Trophoblast cell (in vitro differentiated cells and primary cell): Measurements from ENCODE around the gene MCU.
"Not testable (repeated sequence)": the region's sequence is repeated elsewhere in the genome, so short reads cannot be mapped to it uniquely, and the experiment has no call there.

Experiments
- DNase-seq, 2 donors: peaks; one replicate each; pipeline ENCODE4 v3.0.0-alpha.2; 2016
- H2AFZ ChIP-seq: 2 replicates; pipeline ENCODE4 v1.6.1; 2013; ENCODE audit warnings: low read length, moderate library complexity, mild to moderate bottlenecking; ENCODE audit not compliant: insufficient read depth, poor library complexity
- H2AK5ac ChIP-seq: 2 replicates; pipeline ENCODE4 v1.6.1; 2013; ENCODE audit warnings: mild to moderate bottlenecking, low read length
- H2BK120ac ChIP-seq: 2 replicates; pipeline ENCODE4 v1.6.1; 2013; ENCODE audit warnings: low read length, mild to moderate bottlenecking, moderate library complexity; ENCODE audit not compliant: insufficient read depth, poor library complexity
- H2BK12ac ChIP-seq: 2 replicates; pipeline ENCODE4 v1.6.1; 2013; ENCODE audit warnings: mild to moderate bottlenecking, low read length, moderate library complexity
- H2BK5ac ChIP-seq: 2 replicates; pipeline ENCODE4 v1.6.1; 2013; ENCODE audit warnings: low read length, low read depth, moderate library complexity, mild to moderate bottlenecking; ENCODE audit not compliant: poor library complexity
- H3K14ac ChIP-seq: 2 replicates; pipeline ENCODE4 v1.6.1; 2013; ENCODE audit warnings: mild to moderate bottlenecking, low read length
- H3K18ac ChIP-seq: 2 replicates; pipeline ENCODE4 v1.6.1; 2013; ENCODE audit warnings: mild to moderate bottlenecking, low read length
- H3K23ac ChIP-seq: 2 replicates; pipeline ENCODE4 v1.6.1; 2013; ENCODE audit warnings: low read length
- H3K27ac ChIP-seq: 2 replicates; pipeline ENCODE4 v1.5.1; 2013; ENCODE audit warnings: low read depth, mild to moderate bottlenecking, inconsistent platforms, low read length, moderate library complexity
- H3K27me3 ChIP-seq: 2 replicates; pipeline ENCODE4 v1.6.1; 2013; ENCODE audit warnings: inconsistent platforms, mild to moderate bottlenecking, low read length, moderate library complexity; ENCODE audit not compliant: insufficient read depth
- H3K36me3 ChIP-seq, 2 experiments: 1 replicate in 1 of 2; 2 replicates in 1 of 2; pipeline ENCODE4 v1.6.1; 2013; ENCODE audit warnings: low read length in 2 of 2, mild to moderate bottlenecking in 2 of 2, moderate library complexity in 1 of 2; ENCODE audit not compliant: insufficient read depth in 2 of 2, control insufficient read depth in 1 of 2
- H3K4ac ChIP-seq: 2 replicates; pipeline ENCODE4 v1.6.1; 2013; ENCODE audit warnings: low read depth, mild to moderate bottlenecking, low read length, moderate library complexity
- H3K4me1 ChIP-seq, 2 experiments: 1 replicate in 1 of 2; 2 replicates in 1 of 2; pipeline ENCODE4 v1.6.1; 2013; ENCODE audit warnings: low read length in 2 of 2, mild to moderate bottlenecking in 2 of 2, moderate library complexity in 1 of 2; ENCODE audit not compliant: insufficient read depth in 2 of 2, control insufficient read depth in 1 of 2
- H3K4me2 ChIP-seq: 2 replicates; pipeline ENCODE4 v1.6.1; 2013; ENCODE audit warnings: inconsistent platforms, mild to moderate bottlenecking, low read length, moderate library complexity
- H3K4me3 ChIP-seq: 2 replicates; pipeline ENCODE4 v1.5.1; 2013; ENCODE audit warnings: mild to moderate bottlenecking, low read depth, low read length, inconsistent platforms
- H3K79me1 ChIP-seq: one replicate; pipeline ENCODE4 v1.6.1; 2013; ENCODE audit warnings: low read length
- H3K79me2 ChIP-seq: 2 replicates; pipeline ENCODE4 v1.6.1; 2013; ENCODE audit warnings: low read length, mild to moderate bottlenecking; ENCODE audit not compliant: control insufficient read depth, insufficient read depth, poor library complexity
- H3K9ac ChIP-seq: 2 replicates; pipeline ENCODE4 v1.6.1; 2013; ENCODE audit warnings: mild to moderate bottlenecking, low read length
- H3K9me3 ChIP-seq: 2 replicates; pipeline ENCODE4 v1.6.1; 2013; ENCODE audit warnings: low read depth, mild to moderate bottlenecking, control low read depth, inconsistent platforms, low read length; ENCODE audit not compliant: insufficient read depth
- H4K12ac ChIP-seq: 2 replicates; pipeline ENCODE4 v1.6.1; 2013; ENCODE audit warnings: low read depth, mild to moderate bottlenecking, low read length, moderate library complexity
- H4K8ac ChIP-seq: 2 replicates; pipeline ENCODE4 v1.6.1; 2013; ENCODE audit warnings: low read depth, mild to moderate bottlenecking, low read length, moderate library complexity
- H4K91ac ChIP-seq: one replicate; pipeline ENCODE4 v1.6.1; 2013; ENCODE audit warnings: low read depth, mild to moderate bottlenecking, low read length, moderate library complexity
- WGBS: extraction: QIAGEN DNeasy Blood & Tissue Kit; methylation state at CpG from one replicate; pipeline ENCODE4 v1.1.7; 2013; ENCODE audit warnings: missing lambda C conversion rate; ENCODE audit not compliant: insufficient read length, insufficient coverage; ENCODE audit errors: extremely low coverage; 5-methylcytosine and 5-hydroxymethylcytosine counted together

MCU gene

GRCh38 chr10:72758930-72759329 is 67.0 kb downstream of the MCU start:
- not testable (repeated sequence) for H3K23ac ChIP-seq, H3K4me2 ChIP-seq, H3K4me3 ChIP-seq, H3K9ac ChIP-seq, H3K4me1 ChIP-seq, H2BK5ac ChIP-seq, H3K18ac ChIP-seq, H3K4ac ChIP-seq, H2AK5ac ChIP-seq, H3K14ac ChIP-seq, H3K79me2 ChIP-seq, H3K27ac ChIP-seq, DNase-seq, H3K27me3 ChIP-seq, H3K9me3 ChIP-seq, H4K12ac ChIP-seq, H2BK120ac ChIP-seq, H3K79me1 ChIP-seq, H4K91ac ChIP-seq, H2BK12ac ChIP-seq, H2AFZ ChIP-seq, H4K8ac ChIP-seq, H3K36me3 ChIP-seq
- WGBS = no CpG with 5 or more reads among the region's 10 CpGs

- no CpG with 5 or more reads among the region's 1 CpG for WGBS
- Histone ChIP-seq H4K91ac (no peak overlapping the region), H2BK5ac (no peak overlapping the region), H3K23ac (no peak overlapping the region), H2BK12ac (no peak overlapping the region), H3K9ac (no peak overlapping the region), H4K12ac (no peak overlapping the region), H3K4ac (no peak overlapping the region), H3K4me3 (no peak overlapping the region), H2AK5ac (no peak overlapping the region), H4K8ac (no peak overlapping the region), H3K4me1 (peaks cover 0 to 2% of the 10 kb centered on the region in 2 experiments), H3K18ac (no peak overlapping the region), H2AFZ (no peak overlapping the region), H3K79me2 (no peaks in the 10 kb centered on the region), H3K4me2 (no peak overlapping the region), H2BK120ac (no peak overlapping the region), H3K27me3 (no peaks in the 10 kb centered on the region), H3K9me3 (no peaks in the 10 kb centered on the region), H3K14ac (no peak overlapping the region), H3K79me1 (peaks cover 2% of the 10 kb centered on the region), H3K27ac (no peak overlapping the region), H3K36me3 (no peaks in the 10 kb centered on the region)
- no peak for DNase-seq
Measured at GRCh38 chr10:72759584-72759983, 67.6 kb downstream of the MCU start.

GRCh38 chr10:72761498-72761897 is 69.6 kb downstream of the MCU start:
- no peak overlapping the region for H2BK12ac ChIP-seq
- H4K91ac ChIP-seq = no peak overlapping the region
- H3K9me3 ChIP-seq = no peaks in the 10 kb centered on the region
- WGBS = no CpG with 5 or more reads among the region's 1 CpG
- H3K27me3 ChIP-seq = no peaks in the 10 kb centered on the region
- no peak overlapping the region for H4K8ac ChIP-seq
- peaks cover 2% of the 10 kb centered on the region for H3K79me1 ChIP-seq
- H3K4me2 ChIP-seq = no peak overlapping the region
- H3K36me3 ChIP-seq = peaks cover 0 to 3% of the 10 kb centered on the region in 2 experiments
- no peak overlapping the region for H3K14ac ChIP-seq
- H3K9ac ChIP-seq = no peak overlapping the region
- no peak overlapping the region for H2AK5ac ChIP-seq
- no peak overlapping the region for H3K18ac ChIP-seq
- H2BK120ac ChIP-seq = no peak overlapping the region
- H3K23ac ChIP-seq = no peak overlapping the region
- H2BK5ac ChIP-seq = no peak overlapping the region
- no peak overlapping the region for H3K4ac ChIP-seq
- no peak overlapping the region for H4K12ac ChIP-seq
- DNase-seq = no peak
- no peak overlapping the region for H2AFZ ChIP-seq
- no peak overlapping the region for H3K27ac ChIP-seq
- no peak overlapping the region for H3K4me3 ChIP-seq
- H3K79me2 ChIP-seq = no peaks in the 10 kb centered on the region
- H3K4me1 ChIP-seq = peaks cover 0 to 2% of the 10 kb centered on the region in 2 experiments

GRCh38 chr10:72762042-72762441 is 70.1 kb downstream of the MCU start:
- H3K79me1 ChIP-seq = peaks cover 2% of the 10 kb centered on the region
- H4K12ac ChIP-seq = no peak overlapping the region
- no peak overlapping the region for H4K91ac ChIP-seq
- no peak overlapping the region for H3K4me2 ChIP-seq
- H3K4me3 ChIP-seq = no peak overlapping the region
- H2BK5ac ChIP-seq = no peak overlapping the region
- H2AFZ ChIP-seq = no peak overlapping the region
- H3K27me3 ChIP-seq = no peaks in the 10 kb centered on the region
- no peak overlapping the region for H3K14ac ChIP-seq
- no peak overlapping the region for H4K8ac ChIP-seq
- H2BK120ac ChIP-seq = no peak overlapping the region
- no peak overlapping the region for H3K23ac ChIP-seq
- no peak overlapping the region for H3K9ac ChIP-seq
- no peak overlapping the region for H2BK12ac ChIP-seq
- no peak overlapping the region for H2AK5ac ChIP-seq
- no peak for DNase-seq
- H3K18ac ChIP-seq = no peak overlapping the region
- H3K27ac ChIP-seq = no peak overlapping the region
- no peaks in the 10 kb centered on the region for H3K9me3 ChIP-seq
- peaks cover 0 to 3% of the 10 kb centered on the region in 2 experiments for H3K36me3 ChIP-seq
- H3K79me2 ChIP-seq = no peaks in the 10 kb centered on the region
- peaks cover 0 to 2% of the 10 kb centered on the region in 2 experiments for H3K4me1 ChIP-seq
- H3K4ac ChIP-seq = no peak overlapping the region
